ENCODE data around the gene OR56A5. TPM values are rescaled to one million over a fixed set of nuclear protein-coding genes. Genes with fewer than 3 reads are reported as not detected.

OR56A5 gene
- total RNA-seq, 1 donor from 2014 or later, result not detected

DNA sequence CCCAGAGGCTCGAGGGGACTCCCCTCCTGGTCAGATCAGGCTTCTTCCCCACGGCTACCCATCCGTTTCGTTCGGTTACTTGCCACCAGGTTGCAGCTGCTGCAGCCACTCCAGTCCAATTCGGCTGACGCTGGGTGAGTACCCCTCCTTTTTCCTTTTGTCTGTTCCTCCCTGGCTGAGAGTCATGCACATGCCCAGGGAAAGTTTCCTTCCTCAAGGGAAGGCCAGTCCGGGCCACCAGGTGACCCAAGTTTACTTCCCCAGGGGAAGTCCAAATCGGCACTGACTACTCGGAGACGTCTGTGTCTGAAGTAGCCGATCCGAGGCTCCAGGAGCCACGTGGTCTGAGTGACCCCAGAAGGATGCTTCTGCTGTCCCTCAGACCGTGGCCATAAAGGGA, 39.5 kb downstream of the OR56A5 start:
- DNase-seq (ENCODE audit: low read depth, low spot score), result no peak
- TF ChIP-seq, protein P1, sequence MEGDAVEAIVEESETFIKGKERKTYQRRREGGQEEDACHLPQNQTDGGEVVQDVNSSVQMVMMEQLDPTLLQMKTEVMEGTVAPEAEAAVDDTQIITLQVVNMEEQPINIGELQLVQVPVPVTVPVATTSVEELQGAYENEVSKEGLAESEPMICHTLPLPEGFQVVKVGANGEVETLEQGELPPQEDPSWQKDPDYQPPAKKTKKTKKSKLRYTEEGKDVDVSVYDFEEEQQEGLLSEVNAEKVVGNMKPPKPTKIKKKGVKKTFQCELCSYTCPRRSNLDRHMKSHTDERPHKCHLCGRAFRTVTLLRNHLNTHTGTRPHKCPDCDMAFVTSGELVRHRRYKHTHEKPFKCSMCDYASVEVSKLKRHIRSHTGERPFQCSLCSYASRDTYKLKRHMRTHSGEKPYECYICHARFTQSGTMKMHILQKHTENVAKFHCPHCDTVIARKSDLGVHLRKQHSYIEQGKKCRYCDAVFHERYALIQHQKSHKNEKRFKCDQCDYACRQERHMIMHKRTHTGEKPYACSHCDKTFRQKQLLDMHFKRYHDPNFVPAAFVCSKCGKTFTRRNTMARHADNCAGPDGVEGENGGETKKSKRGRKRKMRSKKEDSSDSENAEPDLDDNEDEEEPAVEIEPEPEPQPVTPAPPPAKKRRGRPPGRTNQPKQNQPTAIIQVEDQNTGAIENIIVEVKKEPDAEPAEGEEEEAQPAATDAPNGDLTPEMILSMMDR (conservative IDR thresholded peaks at IDR 0.05), result no peak
- Mint-ChIP-seq H3K9me3 (peaks cover 26% of the 10 kb centered on the region), H3K4me1 (no peaks in the 10 kb centered on the region), H3K4me3 (no peak overlapping the region), H3K27me3 (ENCODE audit: low read depth) (peaks cover 3% of the 10 kb centered on the region), H3K27ac (ENCODE audit: unreplicated experiment) (no peak overlapping the region), H3K36me3 (ENCODE audit: low read depth) (peaks cover 14% of the 10 kb centered on the region)

DNA sequence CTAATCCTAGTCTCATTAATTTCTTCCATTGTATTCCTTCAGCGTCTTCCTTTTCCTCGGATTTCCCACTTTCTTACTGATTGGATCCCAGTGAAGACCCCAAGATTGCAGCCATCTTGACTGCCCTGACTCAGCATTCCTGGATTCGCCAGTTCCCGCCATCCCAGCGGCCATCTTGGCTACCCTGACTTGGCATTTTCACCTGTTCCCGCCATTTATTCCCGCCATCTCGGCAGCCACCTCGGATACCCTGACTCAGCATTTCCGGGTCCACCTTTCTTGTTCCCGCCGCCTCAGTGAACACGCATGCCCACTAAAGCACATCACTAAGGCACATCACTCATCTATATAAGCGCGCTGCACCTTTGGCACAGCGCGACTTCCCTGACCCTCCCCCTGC, 40.0 kb downstream of the OR56A5 start:
- no peak overlapping the region for H3K4me3 Mint-ChIP-seq
- H3K4me1 Mint-ChIP-seq, result no peaks in the 10 kb centered on the region
- DNase-seq (ENCODE audit: low read depth, low spot score), result no peak
- no peak overlapping the region for H3K27ac Mint-ChIP-seq (ENCODE audit: unreplicated experiment)
- TF ChIP-seq, protein P1 (conservative IDR thresholded peaks at IDR 0.05), result no peak
- peaks cover 3% of the 10 kb centered on the region for H3K27me3 Mint-ChIP-seq (ENCODE audit: low read depth)
- H3K9me3 Mint-ChIP-seq, result peaks cover 26% of the 10 kb centered on the region
- H3K36me3 Mint-ChIP-seq (ENCODE audit: low read depth), result peaks cover 14% of the 10 kb centered on the region

DNA sequence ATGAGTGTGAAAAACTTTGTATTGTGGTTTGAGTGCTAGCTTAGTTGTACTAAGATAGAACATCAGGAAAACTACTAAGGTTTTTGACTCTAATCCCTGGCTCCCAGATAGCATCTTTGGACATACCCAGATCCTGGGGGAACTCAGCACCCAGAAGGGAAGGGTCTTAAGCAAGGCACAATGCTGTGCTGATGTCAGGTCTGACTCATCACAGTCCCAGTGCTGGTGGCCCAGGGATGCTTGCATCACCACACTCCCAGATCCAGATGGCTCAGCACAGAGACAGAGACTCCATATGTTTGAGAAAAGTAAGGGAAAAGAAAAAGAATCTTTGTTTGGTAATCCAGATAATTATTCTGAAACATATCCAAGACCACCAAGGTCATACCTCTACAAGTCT, 44.5 kb downstream of the OR56A5 start:
- H3K27me3 Mint-ChIP-seq (ENCODE audit: low read depth), result peaks cover 3% of the 10 kb centered on the region
- no peak for DNase-seq (ENCODE audit: low read depth, low spot score)
- no peaks in the 10 kb centered on the region for H3K4me1 Mint-ChIP-seq
- H3K4me3 Mint-ChIP-seq, result no peak overlapping the region
- H3K27ac Mint-ChIP-seq (ENCODE audit: unreplicated experiment), result no peak overlapping the region
- peaks cover 3% of the 10 kb centered on the region for H3K36me3 Mint-ChIP-seq (ENCODE audit: low read depth)
- TF ChIP-seq, protein P1 (conservative IDR thresholded peaks at IDR 0.05), result no peak
- H3K9me3 Mint-ChIP-seq, result peaks cover 5% of the 10 kb centered on the region

DNA sequence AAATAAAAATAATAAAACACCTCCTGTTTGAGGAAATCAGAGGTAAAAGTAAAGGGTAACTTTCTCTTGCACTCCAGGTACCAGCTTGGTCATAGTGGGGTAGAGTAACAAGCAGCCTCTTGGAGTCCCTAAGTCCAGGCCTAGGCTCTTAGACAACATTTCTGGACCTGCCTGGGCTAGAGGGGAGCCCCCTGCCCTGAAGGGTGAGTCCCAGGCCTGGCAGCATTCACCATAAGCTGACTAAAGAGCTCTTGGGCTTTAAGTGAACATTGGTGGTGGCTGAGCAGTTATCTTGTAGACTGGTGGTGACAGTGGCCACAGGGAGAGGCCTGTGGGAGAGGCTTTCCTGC, 44.9 kb downstream of the OR56A5 start:
- Mint-ChIP-seq H3K36me3 (ENCODE audit: low read depth) (peaks cover 3% of the 10 kb centered on the region), H3K27ac (ENCODE audit: unreplicated experiment) (no peak overlapping the region), H3K4me1 (no peaks in the 10 kb centered on the region), H3K9me3 (peaks cover 5% of the 10 kb centered on the region), H3K4me3 (no peak overlapping the region), H3K27me3 (ENCODE audit: low read depth) (peaks cover 3% of the 10 kb centered on the region)
- TF ChIP-seq, protein P1 (conservative IDR thresholded peaks at IDR 0.05), result no peak
- DNase-seq (ENCODE audit: low read depth, low spot score), result no peak

DNA sequence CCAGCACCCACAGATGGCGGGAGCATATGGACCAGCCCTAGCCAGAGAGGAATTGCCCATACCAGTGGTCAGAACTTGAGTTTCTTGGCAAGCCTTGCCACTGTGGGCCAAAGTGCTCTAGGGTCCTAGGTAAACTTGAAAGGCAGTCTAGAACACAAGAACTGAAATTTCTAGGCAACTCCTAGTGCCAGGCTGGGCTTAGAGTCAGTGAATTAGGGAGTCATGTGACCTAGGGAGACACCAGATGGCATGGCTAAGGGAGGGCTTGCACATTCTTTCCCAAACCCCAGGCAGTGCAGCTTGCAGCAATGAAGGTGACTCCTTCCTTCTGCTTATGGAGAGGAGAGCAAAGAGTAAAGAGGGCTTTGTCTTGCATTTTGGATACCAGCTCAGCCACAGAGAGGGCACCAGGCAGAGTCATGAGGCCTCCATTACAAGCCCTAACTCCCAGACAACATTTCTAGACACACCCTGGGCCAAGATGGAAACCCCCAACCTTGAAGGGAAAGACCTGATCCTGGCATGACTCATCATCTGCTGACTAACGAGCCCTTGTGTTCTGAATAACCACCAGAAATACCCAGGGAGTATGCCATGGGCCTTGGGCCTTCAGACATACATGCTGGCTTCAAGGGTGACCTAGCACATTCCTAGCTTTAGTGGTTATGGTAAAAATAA, 45.4 kb downstream of the OR56A5 start:
- no peak overlapping the region for H3K4me3 Mint-ChIP-seq

More for the DNA sequence above, 45.4 kb downstream of the OR56A5 start:
- H3K27me3 Mint-ChIP-seq (ENCODE audit: low read depth), result peaks cover 3% of the 10 kb centered on the region
- H3K27ac Mint-ChIP-seq (ENCODE audit: unreplicated experiment), result no peak overlapping the region
- H3K9me3 Mint-ChIP-seq, result peaks cover 3% of the 10 kb centered on the region
- TF ChIP-seq, protein P1 (conservative IDR thresholded peaks at IDR 0.05), result no peak
- H3K4me1 Mint-ChIP-seq, result no peaks in the 10 kb centered on the region
- no peak for DNase-seq (ENCODE audit: low read depth, low spot score)
- no peaks in the 10 kb centered on the region for H3K36me3 Mint-ChIP-seq (ENCODE audit: low read depth)

Other genes starting within 250 kb of the OR56A5 start
- not detected in 2 replicates for gene OR56B1, start 232.0 kb downstream of the OR56A5 start, total RNA-seq
- not detected in 2 replicates for gene OR52N4, start 214.3 kb downstream of the OR56A5 start, total RNA-seq
- not detected in 2 replicates for gene OR52N5, start 185.1 kb downstream of the OR56A5 start, total RNA-seq
- gene OR52N1, start 177.2 kb downstream of the OR56A5 start, total RNA-seq, result not detected in 2 replicates
- not detected in 2 replicates for gene OR52N2, start 159.6 kb downstream of the OR56A5 start, total RNA-seq
- gene OR52E6, start 126.6 kb downstream of the OR56A5 start, total RNA-seq, result not detected in 2 replicates
- not detected in 2 replicates for gene OR52E8, start 110.8 kb downstream of the OR56A5 start, total RNA-seq
- not detected in 2 replicates for gene OR52E4, start 87.9 kb downstream of the OR56A5 start, total RNA-seq
- gene OR52E5, start 75.3 kb downstream of the OR56A5 start, total RNA-seq, result not detected in 2 replicates
- gene OR56A3, start 26.2 kb downstream of the OR56A5 start, total RNA-seq, result not detected in 2 replicates
- gene OR52L1, start 18.5 kb upstream of the OR56A5 start, total RNA-seq, result 0.30 TPM in 1 of 2 replicates, not detected in the other
- gene OR56A4, start 38.5 kb upstream of the OR56A5 start, total RNA-seq, result 0.25 and 0.26 TPM in 2 replicates
- 0.14 and 0.16 TPM in 2 replicates for gene OR56A1, start 62.3 kb upstream of the OR56A5 start, total RNA-seq
- not detected in 2 replicates for gene OR56B4, start 139.2 kb upstream of the OR56A5 start, total RNA-seq
- not detected in 2 replicates for gene OR52B2, start 201.8 kb upstream of the OR56A5 start, total RNA-seq
- not detected in 2 replicates for gene OR52W1, start 230.7 kb upstream of the OR56A5 start, total RNA-seq
- not detected in 2 replicates for gene C11orf42, start 237.1 kb upstream of the OR56A5 start, total RNA-seq

All from neural crest cell (in vitro differentiated cells).